ENCODE data around the gene TMSB10.
"Not testable (repeated sequence)": the region's sequence is repeated elsewhere in the genome, so short reads cannot be mapped to it uniquely, and the experiment has no call there.

Gene TMSB10

DNA sequence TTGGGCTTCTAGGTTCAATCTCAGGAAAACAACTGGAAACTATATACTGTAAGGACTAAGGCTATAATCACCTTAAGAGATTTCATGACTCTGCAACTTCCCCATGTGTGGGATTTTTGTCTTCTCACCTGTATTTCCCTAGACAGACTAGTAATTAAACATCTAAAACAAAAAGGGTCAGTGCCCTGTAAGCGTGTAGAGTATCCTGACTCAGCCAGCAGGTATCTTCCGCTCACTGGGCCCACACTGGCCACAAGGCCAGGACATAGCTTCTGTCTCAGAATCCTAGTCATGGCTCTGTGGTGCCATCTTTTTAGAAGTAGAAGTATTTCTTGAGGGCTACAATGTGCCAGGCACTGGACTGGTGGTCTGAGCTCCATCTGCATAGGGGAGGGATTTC is 36.7 kb downstream of the TMSB10 start:
- TF ChIP-seq ZFX (IDR thresholded peaks at IDR 0.05), result no peak
- TF ChIP-seq, protein P1, sequence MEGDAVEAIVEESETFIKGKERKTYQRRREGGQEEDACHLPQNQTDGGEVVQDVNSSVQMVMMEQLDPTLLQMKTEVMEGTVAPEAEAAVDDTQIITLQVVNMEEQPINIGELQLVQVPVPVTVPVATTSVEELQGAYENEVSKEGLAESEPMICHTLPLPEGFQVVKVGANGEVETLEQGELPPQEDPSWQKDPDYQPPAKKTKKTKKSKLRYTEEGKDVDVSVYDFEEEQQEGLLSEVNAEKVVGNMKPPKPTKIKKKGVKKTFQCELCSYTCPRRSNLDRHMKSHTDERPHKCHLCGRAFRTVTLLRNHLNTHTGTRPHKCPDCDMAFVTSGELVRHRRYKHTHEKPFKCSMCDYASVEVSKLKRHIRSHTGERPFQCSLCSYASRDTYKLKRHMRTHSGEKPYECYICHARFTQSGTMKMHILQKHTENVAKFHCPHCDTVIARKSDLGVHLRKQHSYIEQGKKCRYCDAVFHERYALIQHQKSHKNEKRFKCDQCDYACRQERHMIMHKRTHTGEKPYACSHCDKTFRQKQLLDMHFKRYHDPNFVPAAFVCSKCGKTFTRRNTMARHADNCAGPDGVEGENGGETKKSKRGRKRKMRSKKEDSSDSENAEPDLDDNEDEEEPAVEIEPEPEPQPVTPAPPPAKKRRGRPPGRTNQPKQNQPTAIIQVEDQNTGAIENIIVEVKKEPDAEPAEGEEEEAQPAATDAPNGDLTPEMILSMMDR (conservative IDR thresholded peaks at IDR 0.05), result no peak
- H3K27ac ChIP-seq, result no peak overlapping the region

DNA sequence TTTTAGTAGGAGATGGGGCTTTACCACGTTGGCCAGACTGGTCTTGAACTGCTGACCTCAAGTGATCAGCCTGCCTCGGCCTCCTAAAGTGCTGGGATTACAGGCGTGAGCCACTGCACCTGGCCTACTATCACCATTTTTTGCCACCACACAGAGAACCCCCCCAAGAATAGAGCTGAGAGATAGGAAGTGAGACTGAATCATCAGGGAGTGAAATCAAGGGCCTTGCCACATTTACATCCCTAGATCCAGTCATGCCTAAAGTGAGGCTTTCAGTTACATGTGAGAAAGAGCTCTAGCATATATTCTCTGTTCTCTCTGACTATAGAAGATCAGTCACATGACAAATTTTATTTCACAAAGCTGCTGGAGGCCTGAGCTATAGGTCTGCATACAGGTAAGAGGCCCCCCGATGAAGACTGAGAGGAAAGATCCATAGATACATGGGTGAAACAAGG is 37.5 kb downstream of the TMSB10 start:
- TF ChIP-seq, protein P1 (conservative IDR thresholded peaks at IDR 0.05), result no peak
- no peak for TF ChIP-seq ZFX (IDR thresholded peaks at IDR 0.05)
- no peak overlapping the region for H3K27ac ChIP-seq

DNA sequence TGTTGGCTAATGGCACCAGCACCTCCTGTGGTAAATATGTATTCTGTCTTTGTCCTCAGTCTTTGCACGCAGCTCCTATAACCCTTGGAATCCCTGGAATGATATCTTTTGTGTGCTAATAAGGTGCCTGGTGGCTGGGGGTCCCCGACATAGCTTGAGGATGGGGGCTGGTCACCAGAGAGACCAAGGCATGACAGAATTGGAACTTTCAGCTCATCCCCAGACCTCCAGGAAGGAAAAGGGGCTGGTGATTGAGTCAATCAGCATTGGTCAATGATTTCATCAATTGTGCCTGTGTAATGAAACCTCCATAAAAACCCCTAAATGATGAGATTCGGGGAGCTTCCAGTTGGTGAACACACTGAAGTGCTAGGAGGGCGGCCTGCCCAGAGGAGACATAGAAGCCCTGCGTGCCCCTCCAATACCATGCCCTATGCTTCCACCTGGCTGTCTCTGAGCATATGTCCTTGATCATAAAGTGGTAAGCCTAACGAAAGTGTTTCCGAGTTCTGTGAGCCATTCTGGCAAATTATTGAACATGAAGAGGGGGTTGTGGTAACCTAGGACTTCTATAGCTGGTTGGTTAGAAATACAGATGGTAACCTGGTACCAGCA is 38.9 kb downstream of the TMSB10 start:
- H3K27ac ChIP-seq, result no peak overlapping the region
- TF ChIP-seq, protein P1 (conservative IDR thresholded peaks at IDR 0.05), result no peak
- TF ChIP-seq ZFX (IDR thresholded peaks at IDR 0.05), result no peak

DNA sequence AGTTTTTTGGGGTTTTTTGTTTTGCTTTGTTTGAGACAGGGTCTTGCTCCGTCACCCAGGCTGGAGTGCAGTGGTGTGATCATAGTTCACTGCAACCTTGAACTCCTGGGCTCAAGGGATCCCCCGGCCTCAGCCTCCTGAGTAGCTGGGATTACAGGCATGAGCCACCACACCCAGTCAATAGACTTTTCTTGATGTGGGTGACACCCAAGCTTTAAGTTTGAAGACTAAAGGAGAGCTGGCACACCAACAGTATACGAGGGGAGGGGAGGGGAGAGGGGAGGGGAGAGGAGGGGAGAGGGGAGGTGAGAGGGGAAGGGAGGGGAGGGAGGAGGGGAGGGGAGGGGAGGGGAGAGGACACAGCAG is 40.4 kb downstream of the TMSB10 start:
- H3K27ac ChIP-seq, result not testable (repeated sequence)

DNA sequence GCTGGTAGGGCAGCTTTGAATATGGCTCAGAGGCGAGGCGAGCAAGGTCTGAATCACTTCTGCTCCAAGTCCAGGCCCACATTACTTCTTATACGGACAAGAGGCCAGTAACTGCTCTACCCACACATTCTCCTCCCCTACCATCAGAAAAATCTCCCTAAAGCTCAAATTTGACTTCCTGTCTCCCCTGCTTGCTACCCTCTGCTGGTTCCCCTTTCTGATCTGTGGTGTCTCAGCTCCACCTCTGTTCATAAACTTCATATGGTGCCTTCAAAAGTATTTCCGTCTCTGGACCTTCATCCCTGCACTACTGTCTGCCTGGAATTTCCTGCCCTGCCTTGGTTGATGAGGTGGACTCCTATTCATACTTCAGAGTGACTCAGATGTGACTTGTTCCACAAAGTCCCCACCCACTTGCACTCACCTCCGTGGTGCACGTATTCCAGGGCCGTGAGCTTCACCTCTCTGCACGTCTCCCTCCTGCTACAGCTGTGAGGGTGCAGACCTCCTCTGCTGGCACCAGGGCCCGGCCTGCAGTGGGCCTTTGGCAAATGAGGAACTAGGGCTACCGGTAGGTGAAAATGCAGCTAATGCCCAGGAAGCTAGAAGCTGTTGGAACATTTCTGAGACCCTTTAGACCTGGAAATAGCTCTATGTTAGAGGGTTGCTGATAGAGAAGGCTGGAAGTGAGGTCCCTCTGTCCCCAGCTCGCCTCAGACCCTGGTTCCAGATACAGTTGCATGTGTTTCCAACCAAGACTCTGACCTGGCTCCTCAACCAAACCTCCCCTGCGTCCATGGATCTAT is 41.0 kb downstream of the TMSB10 start:
- TF ChIP-seq, protein P1 (conservative IDR thresholded peaks at IDR 0.05), result no peak
- no peak for TF ChIP-seq ZFX (IDR thresholded peaks at IDR 0.05)
- no peak overlapping the region for H3K27ac ChIP-seq

DNA sequence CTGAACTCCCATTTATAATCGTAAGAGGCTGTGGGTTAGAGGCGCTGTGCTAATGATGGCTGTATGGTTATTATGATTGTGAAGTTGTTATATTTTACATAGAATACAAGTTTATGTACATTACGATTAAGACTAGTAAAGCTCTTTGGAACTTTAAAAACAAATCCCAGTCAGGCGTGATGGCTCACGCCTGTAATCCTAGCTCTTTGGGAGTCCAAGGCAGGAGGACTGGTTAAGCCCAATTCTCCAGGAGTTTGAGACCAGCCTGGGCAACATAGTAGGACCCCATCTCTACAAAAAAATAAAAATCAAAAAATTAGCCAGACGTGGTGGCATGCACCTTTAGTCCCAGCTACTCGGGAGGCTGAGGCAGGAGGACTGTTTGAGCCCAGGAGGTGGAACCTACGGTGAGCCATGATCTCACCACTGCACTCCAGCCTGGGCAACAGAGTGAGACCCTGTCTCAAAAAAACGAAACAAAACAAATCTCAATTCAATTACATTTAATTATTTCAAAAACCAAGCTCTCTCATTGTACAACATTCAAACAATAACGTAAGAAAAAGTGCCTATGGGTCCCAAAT is 41.6 kb downstream of the TMSB10 start:
- no peak overlapping the region for H3K27ac ChIP-seq
- TF ChIP-seq ZFX (IDR thresholded peaks at IDR 0.05), result no peak

DNA sequence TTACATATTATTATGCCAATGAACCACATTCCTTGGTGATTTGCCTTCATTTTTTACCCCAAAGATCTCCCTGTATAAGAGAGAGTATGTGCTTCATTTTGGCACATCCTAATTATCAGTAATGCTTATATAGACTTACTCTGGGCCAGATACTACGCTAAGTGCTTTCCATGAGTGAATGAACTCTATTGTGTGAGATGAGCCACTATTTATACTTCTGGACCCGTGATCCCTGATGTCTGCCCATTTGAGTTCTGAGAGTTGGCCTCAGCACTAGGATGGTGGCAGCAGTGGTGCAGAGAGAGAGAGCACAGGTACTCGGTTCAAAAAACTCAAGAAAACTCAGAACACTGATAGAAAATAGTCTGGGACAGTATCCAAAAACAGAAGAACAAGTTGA is 48.1 kb downstream of the TMSB10 start:
- H3K27ac ChIP-seq, result no peak overlapping the region
- TF ChIP-seq, protein P1 (conservative IDR thresholded peaks at IDR 0.05), result no peak
- TF ChIP-seq ZFX (IDR thresholded peaks at IDR 0.05), result no peak

DNA sequence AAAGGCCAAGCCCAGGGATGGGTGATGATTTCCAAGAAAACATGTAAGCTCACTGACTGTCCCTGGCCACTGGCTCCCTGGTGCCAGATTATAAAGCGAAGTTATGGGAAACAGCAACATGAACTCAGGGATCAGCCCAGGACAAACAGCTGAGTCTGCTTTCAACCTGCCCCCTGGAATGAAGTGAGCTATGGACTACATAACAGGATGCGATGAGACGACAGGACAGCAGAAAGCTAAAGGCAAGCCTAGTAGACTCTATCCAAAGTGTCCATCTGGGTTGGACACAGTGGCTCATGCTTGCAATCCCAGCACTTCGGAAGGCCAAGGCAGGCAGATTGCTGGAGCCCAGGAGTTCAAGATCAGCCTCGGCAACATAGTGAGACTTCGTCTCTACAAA is 48.9 kb downstream of the TMSB10 start:
- TF ChIP-seq, protein P1 (conservative IDR thresholded peaks at IDR 0.05), result no peak
- no peak for TF ChIP-seq ZFX (IDR thresholded peaks at IDR 0.05)

More for the DNA sequence above, 48.9 kb downstream of the TMSB10 start:
- no peak overlapping the region for H3K27ac ChIP-seq
